Activated naive CD4-positive, alpha-beta T cell treated with Interleukin-2 at 50 U/mL for 16 hours (primary cell): Measurements from ENCODE around the gene F11R.
"Not testable (repeated sequence)": the region's sequence is repeated elsewhere in the genome, so short reads cannot be mapped to it uniquely, and the experiment has no call there.

Experiments used
- DNase-seq: peaks from one replicate; pipeline ENCODE4 v3.0.0-alpha.2; 2020

F11R gene

DNA sequence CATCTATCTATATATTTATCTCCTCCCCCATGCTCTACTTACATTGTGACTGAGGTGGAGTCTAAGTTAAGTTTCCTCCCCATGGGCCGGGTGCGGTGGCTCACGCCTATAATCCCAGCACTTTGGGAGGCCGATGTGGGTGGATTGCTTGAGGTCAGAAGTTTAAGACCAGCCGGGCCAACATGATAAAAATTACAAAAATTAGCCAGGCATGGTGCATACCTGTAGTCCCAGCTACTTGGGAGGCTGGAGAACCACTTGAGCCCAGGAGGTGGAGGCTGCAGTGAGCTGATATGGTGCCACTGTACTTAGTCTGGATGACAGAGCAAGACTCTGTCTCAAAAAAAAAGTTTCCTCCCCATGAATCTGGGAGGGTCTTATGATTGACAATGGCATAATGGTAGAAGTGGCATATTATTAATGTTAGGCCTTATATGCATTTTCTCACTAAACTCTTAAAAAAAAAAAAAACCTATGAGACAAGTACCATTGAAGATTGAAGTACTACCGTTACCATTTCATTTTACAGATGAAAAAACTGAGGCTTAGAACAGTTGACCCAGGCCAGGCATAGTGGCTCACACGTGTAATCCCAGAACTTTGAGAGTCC lies 11.2 kb downstream of the F11R start:
- no peak for DNase-seq

DNA sequence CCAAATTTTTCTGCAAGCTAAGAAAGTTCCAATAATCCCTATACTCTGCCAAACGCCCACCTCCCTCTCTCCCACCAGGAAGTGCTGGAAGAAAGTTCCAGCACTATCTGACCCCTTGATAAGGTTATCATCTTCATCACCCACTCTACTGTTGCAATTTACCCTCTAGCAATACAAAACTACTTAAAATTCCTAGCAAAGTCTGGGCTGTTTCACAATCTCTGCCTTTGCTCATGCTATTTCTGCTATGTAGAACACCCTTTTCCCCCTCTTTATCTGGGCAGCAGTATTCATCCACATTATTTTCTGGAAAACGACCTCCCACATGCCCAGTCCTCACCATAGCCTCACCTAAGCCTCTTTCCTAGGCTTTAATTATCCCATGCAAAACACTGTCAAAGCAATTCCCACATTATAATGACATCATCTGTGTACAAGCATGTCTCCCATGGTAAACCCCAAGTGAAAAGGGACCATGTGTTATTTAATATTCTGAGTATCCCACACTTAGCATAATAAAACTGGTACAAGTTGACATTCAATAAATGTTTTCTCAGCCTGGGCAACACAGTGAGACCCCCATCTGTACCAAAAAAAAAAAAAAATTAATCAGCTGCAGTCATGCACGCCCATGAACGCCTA lies 12.0 kb downstream of the F11R start:
- DNase-seq, result no peak

DNA sequence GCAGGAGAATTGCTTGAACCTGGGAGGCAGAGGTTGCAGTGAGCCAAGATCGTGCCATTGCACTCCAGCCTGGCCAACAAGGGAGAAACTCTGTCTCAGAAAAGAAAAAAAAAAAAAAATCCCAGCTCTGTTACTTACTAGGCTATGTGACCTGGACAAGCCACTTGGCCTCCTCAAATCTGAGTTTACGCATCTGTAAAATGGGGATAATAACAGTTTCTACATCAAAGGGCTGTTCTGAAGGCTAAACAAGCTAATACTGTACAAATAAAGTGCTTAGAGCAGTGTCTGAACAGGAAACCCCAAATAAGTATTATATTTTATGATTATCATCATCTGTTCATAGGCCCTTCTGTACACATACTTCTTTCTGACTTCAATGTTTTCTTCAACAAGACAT lies 13.6 kb downstream of the F11R start:
- DNase-seq, result no peak

DNA sequence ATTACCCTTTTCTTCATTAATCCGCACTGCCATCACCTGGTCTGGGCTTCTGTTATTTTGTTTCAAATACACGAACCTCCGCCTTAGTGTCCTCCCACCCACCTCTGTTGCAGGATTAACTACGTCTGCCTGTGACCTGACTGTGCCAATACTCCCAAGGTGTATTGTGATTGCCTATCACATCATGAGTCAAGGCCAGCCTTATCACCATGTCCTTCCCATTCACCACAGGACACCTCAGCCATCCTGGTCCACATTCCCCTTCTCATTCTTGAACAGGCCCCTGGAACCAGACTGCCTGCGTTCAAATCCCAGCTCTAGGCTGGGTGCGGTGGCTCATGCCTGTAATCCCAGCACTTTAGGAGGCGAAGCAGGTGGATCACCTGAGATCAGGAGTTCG lies 14.4 kb downstream of the F11R start:
- no peak for DNase-seq

DNA sequence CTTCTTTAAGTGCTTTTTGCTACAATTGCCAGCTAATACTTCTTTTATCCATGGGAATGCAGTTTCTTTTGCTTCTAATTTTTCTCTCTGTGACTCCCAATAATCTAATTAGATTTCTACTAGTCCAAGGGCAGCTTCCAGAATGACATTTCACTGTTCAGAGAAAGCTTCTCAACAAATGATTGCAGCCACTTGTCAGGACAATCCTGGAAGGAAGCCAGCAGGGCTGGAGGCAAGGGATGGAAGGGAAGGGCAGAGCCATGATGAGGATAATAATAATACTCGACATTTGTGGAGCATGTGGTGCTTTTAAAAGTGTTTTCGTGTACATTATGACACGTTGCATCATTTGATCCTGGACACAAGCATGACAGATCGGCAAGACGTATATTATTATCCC lies 19.4 kb downstream of the F11R start:
- DNase-seq, result no peak

DNA sequence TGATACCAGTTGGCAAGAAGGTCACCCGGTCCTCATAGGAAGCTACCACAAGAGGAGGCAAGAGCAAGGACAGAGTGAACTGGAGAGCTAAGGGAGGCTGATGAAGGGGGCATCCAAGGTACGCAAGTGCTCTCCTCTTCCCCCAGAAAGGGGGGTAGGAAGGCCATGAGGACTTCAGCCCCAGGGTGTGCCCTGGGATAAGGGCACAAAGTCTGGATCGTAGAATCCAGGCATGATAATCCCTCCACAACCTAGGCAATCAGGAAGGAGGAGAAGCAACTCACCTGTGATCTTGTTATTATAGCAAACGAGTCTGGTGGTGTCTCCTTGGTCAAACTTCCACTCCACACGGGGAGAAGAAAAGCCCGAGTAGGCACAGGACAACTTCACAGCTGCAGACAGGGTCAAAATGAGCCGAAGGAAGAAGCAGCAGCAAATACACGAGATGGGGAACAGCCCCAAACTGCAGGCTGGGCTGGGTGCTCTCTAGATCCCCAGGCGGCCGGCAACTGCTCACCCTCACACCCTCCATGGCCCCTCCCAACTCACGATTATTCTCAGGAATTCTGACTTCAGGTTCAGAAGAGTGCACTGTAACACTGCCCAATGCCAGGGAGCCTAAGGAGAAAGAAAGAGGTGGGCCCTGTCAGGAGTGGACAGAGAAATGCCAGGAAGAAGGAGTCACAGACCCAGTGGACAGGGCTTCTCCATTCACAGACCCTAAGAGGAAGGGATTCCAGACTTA lies 20.0 kb downstream of the F11R start:
- no peak for DNase-seq

DNA sequence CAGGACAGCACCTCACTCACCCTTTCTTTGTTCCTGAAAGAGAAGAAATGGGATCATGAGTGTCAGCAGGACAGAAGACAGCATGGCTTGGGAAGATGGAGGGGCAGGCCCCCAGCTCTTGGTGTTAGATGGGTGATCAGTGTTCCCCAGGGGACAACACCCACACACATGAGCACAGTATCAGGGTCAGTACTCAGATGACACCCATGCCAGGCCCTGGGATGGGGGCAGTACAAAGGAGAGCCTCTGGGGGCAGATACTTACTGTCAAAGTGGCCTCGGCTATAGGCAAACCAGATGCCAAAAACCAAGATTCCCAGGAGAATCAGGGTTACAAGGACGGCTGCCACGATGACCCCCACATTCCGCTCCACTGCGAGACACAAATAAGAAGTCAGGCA lies 21.6 kb downstream of the F11R start:
- DNase-seq, result no peak

DNA sequence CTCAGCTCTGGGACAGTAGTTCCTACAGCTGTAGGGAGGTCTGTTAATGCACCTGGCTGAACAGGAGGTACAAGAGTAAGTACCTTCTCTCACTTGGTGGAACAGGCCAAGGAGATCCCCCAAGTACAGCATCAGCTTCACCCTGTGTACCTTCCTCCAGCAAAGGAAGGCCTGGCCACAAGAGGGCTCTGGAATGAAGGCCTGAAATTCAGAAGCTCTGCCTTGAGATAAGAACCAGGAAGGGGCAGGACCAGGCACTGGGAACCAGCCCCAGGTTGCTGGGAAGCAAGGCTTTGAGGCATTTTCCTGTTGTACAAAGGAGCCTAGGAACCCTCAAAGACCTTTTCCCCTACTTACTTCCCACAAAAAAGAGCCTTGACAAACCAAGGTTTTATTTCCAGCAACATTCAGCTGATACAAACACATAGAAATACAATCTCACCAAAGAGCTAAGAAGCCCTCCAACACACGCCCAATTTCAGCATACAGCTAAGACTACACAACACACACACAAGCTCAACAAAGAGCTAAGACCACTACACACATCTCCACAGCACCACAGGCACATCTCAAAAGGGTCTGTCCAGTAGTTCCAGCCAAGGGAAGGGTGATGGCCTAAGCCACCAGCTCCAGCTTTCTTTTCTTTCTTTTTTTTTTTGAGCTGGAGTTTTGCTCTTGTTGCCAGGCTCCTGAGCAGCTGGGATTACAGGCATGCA lies 23.5 kb downstream of the F11R start:
- DNase-seq, result peak; percentile 50

DNA sequence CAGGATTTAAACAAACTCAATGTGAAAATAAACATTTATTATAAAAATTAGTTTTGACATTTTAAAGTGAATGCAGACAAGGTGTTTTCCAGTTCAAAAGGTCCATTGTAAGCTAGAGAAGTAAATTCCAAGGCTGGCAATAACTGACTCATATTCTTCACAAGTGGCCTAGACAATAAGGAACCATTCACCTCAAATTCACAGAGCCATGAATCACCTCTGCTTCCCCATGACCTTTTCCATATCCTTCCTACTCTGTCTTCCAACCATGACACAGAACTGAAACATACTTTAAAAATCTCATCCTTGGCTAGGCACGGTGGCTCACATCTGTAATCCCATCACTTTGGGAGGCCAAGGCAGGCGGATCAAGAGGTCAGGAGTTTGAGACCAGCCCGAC lies 24.8 kb downstream of the F11R start:
- no peak for DNase-seq

DNA sequence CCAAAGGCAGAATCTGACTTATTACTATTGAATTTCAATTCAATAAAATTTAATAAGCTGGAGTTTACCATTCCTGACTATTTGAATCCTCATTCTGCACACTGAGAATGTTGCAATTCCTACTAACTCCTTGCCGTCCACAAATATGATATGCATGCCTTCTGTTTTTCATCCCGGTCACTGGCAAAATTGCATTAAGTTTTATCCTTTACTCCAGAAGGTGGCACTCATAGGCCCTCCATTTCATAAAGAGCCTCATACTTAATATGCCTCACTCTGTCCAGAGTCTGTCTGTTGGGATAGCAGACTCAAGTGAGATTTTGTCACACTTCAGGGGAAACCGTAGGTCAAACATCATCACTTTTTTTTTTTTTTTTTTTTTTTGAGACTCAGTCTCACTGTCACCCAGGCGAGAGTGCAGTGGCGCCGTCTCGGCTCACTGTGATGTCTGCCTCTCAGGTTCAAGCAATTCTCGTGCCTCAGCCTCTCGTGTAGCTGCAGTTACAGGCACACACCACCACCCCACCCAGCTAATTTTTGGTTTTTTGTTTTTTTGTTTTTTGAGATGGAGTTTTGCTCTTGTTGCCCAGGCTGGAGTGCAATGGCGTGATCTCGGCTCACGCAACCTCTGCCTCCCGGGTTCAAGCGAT lies 27.3 kb downstream of the F11R start:
- no peak for DNase-seq

DNA sequence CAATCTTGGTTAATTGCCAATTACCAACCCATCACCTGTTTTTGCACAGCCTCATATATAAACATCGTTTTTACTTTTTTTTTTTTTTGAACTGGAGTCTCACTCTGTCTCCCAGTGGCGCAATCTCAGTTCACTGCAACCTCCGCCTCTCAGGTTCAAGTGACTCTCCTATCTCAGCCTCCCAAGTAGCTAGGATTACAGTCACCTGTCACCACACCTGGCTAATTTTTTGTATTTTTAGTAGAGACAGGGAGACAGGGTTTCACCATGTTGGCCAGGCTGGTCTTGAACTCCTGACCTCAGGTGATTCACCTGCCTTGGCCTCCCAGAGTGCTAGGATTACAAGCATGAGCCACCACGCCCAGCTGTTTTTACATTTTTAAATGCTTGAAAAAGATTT lies 28.9 kb downstream of the F11R start:
- DNase-seq, result not testable (repeated sequence)

DNA sequence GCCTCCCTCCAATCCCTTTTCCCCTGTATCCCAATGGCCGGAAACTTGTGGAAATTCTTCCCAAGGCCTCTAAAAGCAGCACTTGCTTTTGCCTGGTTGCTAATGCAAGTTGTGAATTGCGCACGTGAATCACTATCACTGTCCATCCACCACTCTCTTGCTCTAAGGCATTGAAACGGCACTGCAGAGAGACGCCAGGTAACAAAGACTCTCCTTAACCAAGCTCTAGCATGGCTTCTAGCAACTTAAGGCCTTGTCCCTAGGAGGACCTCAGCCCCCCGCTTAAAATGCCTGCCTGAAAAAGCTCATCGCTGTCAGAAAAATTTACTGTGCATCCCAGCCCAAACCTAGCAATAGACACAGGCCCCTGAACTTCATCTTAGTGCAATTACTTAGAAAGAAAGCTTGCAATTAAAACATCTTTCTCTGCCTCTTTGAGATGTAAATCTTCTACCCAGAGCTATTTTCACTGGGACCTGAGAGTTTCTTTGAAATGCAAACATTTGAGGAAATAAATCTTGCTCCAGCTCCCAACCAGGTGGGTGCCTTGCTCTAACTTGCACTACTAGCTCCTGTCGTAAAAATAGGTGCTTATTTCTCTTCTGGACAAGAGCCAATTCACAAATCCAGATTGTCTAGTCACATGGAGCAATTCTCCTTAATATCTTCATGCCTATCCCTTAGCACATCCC lies 33.4 kb downstream of the F11R start:
- DNase-seq, result no peak

DNA sequence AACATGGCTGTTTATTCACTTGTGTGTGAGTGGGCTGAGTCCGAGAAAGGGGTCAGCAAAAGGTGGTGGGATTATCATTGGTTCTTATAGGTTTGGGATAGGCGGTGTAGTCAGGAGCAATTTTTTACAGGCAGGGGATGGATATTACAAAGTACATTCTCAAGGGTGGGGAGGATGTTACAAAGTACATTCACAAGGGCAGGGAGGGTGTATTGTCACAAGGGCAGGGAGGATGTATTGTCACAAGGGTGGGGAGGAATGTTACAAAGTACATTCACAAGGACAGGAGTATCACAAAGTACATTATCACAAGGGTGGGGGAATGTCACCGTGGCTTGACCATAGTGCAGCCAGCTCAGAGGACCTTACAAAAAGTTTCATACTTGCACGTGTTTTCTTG lies 35.2 kb downstream of the F11R start:
- no peak for DNase-seq

DNA sequence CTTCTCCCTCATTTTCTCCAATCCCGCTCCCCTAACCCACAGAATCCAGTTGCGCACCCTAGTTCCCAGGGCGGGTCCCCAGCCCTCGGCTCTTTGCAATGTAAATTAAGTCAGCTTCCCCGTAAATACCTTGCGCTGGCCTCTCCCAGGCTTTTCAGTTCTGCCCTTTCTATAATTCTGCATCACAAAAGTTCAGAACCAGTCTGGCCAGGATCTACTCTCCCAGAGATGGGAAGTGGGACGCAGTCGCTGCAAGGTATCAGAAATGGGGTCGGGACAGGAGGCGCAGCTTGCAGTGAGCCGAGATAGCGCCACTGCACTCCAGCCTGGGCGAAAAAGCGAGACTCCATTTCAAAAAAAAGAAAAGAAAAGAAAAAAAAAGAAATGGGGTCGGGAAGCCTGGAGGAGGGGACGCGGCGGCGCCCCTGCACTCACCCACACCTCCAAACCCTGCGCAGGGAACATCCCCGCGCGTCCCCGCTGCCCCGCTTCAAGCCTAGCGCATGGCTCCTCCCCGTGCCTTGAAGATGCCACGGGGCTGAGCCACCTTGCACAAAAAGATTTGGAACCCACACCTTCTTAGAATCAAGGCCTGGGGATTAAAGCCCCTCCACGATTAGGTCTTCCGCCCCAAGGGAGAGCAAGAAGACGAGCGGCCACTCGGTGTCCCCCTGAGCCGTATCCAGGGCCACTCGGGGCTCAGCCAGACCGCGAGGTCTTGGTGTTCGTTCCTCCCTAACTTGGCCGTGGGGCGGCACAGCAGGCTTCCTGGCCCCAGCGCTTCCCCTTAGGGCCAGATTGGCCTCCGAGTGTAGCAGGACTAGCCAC lies 39.2 kb downstream of the F11R start:
- peak; percentile 12 for DNase-seq

DNA sequence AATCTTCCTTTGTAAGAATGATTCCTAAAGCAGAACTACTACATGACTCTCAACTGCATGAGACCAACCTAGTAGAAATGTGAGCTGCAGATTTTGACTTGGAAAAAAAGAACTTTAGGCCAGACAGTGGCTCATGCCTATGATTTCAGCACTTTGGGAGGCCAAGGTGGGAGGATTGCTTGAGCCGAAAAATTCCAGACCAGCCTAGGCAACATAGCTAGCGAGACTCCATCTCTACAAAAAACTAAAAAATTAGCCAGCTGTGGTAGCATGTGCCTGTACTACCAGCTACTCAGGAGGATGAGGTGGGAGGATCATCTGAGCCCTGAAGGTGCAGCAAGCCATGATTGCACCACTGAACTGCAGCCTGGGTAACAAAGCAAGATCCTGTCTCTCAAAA lies 41.7 kb downstream of the F11R start:
- no peak for DNase-seq

DNA sequence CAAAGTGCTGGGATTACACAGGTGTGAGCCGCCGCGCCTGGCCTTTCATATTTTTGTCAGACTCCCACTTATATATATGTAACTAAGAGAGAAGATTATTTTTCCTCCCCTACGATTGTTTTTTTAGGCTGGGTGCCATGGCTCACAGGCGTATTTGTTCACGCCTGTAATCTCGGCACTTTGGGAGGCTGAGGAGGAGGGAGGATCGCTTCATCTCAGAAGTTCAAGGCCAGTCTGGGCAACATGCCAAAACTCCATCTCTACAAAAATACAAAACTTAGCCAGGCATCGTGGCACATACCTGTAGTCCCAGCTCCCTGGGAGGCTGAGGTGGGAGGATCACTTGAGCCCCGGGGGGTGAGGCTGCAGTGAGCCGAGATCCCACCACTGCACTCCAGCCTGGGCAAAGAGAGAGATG lies 42.4 kb downstream of the F11R start:
- DNase-seq, result no peak

DNA sequence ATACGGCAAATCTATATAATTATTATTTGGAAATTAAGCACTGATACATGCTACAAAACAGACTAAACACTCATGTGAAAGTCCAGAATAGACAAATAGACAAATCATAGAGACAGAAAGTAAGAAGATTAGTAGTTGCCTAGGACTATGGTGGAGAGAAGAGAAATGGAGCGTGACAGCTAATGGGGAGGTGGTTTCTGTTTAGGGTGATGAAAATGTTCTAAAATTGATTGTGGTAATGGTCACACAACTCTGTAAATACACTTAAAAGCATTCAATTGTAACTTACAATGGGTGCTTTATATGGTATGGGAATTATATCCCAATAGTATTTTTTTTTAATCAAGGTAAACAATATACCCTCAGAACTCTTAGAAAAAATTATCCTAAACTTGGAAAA lies 45.9 kb downstream of the F11R start:
- DNase-seq, result no peak

DNA sequence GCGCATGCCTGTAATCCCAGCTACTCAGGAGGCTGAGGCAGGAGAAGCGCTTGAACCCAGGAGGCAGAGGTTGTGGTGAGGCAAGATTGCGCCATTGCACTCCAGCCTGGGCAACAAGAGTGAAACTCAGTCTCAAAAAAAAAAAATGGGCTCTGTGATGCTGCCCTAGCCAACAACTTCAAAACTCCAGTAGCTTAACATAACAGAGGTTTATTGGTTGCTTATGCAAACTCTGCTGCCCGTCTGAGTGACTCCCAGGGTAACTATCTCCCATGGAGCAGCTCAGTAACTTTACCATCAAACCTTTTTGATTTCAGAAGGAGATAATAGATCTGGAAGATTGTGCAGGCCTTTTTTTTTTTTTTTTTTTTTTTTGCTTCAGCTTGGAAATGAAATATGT lies 47.5 kb downstream of the F11R start:
- no peak for DNase-seq

DNA sequence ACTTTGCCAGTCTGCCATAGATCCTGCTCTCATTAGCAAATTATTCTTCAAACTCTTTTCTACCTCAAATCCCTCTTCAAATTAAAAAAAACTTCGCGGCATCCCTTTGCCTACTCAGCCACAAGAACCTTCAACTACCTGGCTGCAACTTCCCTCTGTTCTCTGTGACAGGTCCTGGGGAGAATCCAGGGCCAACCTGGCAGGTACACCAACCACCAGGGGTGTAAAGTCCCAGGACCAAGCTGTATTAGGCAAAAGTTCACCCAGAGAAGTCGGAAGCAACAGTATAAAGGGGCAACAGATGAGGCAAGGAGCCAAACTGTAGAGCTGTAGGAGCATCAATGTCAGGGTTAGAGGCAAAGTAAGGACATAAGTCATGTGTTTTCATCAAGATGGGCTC lies 48.0 kb downstream of the F11R start:
- no peak for DNase-seq

DNA sequence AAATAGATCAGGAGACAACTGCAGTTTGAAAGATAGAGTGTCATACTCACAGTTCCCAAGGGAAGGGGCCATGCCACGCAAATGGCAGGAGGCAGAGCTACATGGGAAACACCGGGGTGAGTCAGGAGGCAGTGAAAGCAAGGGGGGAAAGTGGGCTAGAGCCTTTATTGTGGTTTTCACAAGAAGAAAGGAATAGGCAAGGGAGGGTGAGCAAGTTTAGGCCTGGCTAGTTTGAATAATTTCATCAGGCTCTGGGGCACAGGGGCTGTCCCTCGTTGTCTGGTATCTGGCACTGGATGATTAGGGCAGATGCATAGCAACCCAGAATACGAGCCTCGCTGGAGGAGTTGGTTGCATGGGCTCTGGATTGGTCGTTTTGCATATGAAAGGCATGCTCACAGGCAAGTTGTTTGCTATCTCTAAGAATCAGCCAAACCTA lies 49.3 kb downstream of the F11R start:
- DNase-seq, result peak; percentile 36

DNA sequence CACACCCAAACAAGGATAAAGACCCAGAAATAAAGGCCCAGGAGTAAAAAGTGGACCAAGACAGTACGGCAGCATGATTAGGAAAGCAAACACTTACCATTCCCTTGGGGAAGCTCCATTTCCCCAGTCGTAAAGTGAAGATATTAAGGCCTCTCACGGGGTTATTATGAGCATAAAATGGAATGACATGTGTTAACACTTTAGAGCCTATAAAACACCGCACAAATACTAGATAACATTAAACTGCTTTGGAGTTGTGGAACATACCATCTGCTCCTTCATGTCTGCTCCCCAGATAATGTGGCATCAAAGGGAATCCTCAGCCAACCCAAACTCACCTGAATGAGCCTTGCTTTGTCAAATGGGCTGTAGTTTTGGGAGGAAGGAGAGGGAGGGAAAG lies 57.4 kb downstream of the F11R start:
- DNase-seq, result no peak

DNA sequence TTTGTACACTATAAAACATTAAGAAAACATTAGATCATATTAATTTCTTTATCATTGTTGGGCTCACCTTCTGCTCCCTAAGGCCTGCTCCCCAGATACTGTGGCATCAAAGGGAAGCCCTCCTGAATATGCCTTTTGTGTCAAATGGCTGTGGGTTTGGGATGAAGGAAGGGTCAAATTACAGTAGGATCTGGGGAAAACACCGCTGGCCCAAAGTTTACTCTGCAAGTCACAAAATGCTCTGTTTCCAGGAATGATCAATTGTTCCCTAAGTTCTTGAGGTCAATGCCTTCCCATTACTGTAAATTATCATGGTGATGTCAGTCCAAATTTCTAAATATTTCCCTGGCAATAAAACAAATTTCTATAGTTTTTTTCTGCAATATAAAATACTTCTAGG lies 59.5 kb downstream of the F11R start:
- no peak for DNase-seq
